ENCODE data around the gene CCDC13.

Gene CCDC13

GRCh38 chr3:42809202-42809601 lies 36.1 kb upstream of the CCDC13 start, which contains the start of gene ACKR2:
TSS of gene ACKR2 (plus strand) at chr3:42809445. CDS start at chr3:42864503, 55,058 bp downstream.
- TF ChIP-seq TOX (CRISPR knock-in tag; IDR thresholded peaks at IDR 0.05; ENCODE audit: borderline replicate concordance) (no peak), BACH2 (CRISPR knock-in tag; IDR thresholded peaks at IDR 0.05; ENCODE audit: borderline replicate concordance) (no peak), CREB5 (CRISPR knock-in tag; IDR thresholded peaks at IDR 0.05; ENCODE audit: low read depth) (no peak), ZNF565 (CRISPR knock-in tag; conservative IDR thresholded peaks at IDR 0.05; ENCODE audit: low read depth) (no peak)
- no peak for ATAC-seq

GRCh38 chr3:42807929-42808328 lies 34.9 kb upstream of the CCDC13 start:
- ATAC-seq: no peak

GRCh38 chr3:42805141-42805821 lies 32.2 kb upstream of the CCDC13 start:
- ATAC-seq: no peak
- TF ChIP-seq RARB (CRISPR knock-in tag; IDR thresholded peaks at IDR 0.05): no peak
- TF ChIP-seq GLIS3 (CRISPR knock-in tag; IDR thresholded peaks at IDR 0.05): no peak
- no peak for TF ChIP-seq SNAI2 (CRISPR knock-in tag; IDR thresholded peaks at IDR 0.05)
- TF ChIP-seq TCF4 (CRISPR knock-in tag; IDR thresholded peaks at IDR 0.05; ENCODE audit: borderline replicate concordance): no peak
- no peak for TF ChIP-seq ZFP30 (CRISPR knock-in tag; IDR thresholded peaks at IDR 0.05)
- TF ChIP-seq CSDC2 (CRISPR knock-in tag; IDR thresholded peaks at IDR 0.05): no peak
- TF ChIP-seq ZNF565 (CRISPR knock-in tag; conservative IDR thresholded peaks at IDR 0.05; ENCODE audit: low read depth): no peak
- no peak for TF ChIP-seq PATZ1 (CRISPR knock-in tag; IDR thresholded peaks at IDR 0.05; ENCODE audit: borderline replicate concordance)
- TF ChIP-seq ZFP3 (CRISPR knock-in tag; IDR thresholded peaks at IDR 0.05): no peak
- no peak for TF ChIP-seq PPARA (CRISPR knock-in tag; IDR thresholded peaks at IDR 0.05; ENCODE audit: borderline replicate concordance)
- no peak for TF ChIP-seq ZC3H10 (CRISPR knock-in tag; IDR thresholded peaks at IDR 0.05)
- no peak for TF ChIP-seq TSHZ2 (CRISPR knock-in tag; IDR thresholded peaks at IDR 0.05)

More at GRCh38 chr3:42807929-42808328, 34.9 kb upstream of the CCDC13 start:
- no peak for TF ChIP-seq PATZ1 (CRISPR knock-in tag; IDR thresholded peaks at IDR 0.05; ENCODE audit: borderline replicate concordance)
- no peak for TF ChIP-seq TCF4 (CRISPR knock-in tag; IDR thresholded peaks at IDR 0.05; ENCODE audit: borderline replicate concordance)
- no peak for TF ChIP-seq ARNTL (CRISPR knock-in tag; IDR thresholded peaks at IDR 0.05; ENCODE audit: borderline replicate concordance, low read depth)
- no peak for TF ChIP-seq ZFP3 (CRISPR knock-in tag; IDR thresholded peaks at IDR 0.05)
- TF ChIP-seq OSR1 (CRISPR knock-in tag; IDR thresholded peaks at IDR 0.05): no peak
- TF ChIP-seq SNAI2 (CRISPR knock-in tag; IDR thresholded peaks at IDR 0.05): no peak
- no peak for TF ChIP-seq ZC3H10 (CRISPR knock-in tag; IDR thresholded peaks at IDR 0.05)
- TF ChIP-seq PPARA (CRISPR knock-in tag; IDR thresholded peaks at IDR 0.05; ENCODE audit: borderline replicate concordance): no peak
- TF ChIP-seq POU6F1 (CRISPR knock-in tag; IDR thresholded peaks at IDR 0.05; ENCODE audit: borderline replicate concordance, low read depth): no peak
- TF ChIP-seq ZNF565 (CRISPR knock-in tag; conservative IDR thresholded peaks at IDR 0.05; ENCODE audit: low read depth): no peak
- TF ChIP-seq CSRNP3 (CRISPR knock-in tag; IDR thresholded peaks at IDR 0.05): no peak
- TF ChIP-seq GLIS3 (CRISPR knock-in tag; IDR thresholded peaks at IDR 0.05): no peak
